ENCODE measurements around the gene RHBDL1. TPM values are rescaled to one million over a fixed set of nuclear protein-coding genes. Genes with fewer than 3 reads are reported as not detected.
A peak's percentile ranks its signal among the peaks of the same experiment; 100 is the strongest.
"Not testable (repeated sequence)": the region's sequence is repeated elsewhere in the genome, so short reads cannot be mapped to it uniquely, and the experiment has no call there.

RHBDL1 gene
- total RNA-seq, 1 donor: 1.3 TPM

DNA sequence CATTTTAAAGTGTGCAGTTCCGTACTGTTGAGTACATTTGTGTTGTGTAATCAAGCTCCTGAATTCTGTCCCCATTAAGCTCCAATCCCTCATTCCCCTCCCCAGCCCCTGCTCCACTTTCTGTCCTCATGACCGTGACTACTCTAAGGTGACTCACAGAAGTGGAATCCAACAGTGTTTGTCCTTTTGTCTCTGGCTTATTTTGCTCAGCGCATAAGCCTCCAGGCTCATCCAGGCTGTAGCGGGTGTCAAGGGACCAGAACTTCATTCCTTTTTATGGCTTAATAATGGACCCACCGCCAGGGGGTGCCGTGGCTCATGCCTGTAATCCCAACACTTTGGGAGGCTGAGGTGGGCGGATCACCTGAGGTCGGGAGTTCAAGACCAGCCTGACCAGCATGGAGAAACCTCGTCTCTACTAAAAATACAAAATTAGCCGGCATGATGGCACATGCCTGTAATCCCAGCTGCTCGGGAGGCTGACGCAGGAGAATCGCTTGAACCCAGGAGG is 37.3 kb downstream of the RHBDL1 start:
- H3K4me3 ChIP-seq (ENCODE audit: low read depth, low read length): not testable (repeated sequence)
- DNase-seq (ENCODE audit: low read depth): peak; percentile 94
- TF ChIP-seq CTCF (IDR thresholded peaks at IDR 0.05; ENCODE audit: insufficient read depth, low read depth, low read length): peak; percentile 55

DNA sequence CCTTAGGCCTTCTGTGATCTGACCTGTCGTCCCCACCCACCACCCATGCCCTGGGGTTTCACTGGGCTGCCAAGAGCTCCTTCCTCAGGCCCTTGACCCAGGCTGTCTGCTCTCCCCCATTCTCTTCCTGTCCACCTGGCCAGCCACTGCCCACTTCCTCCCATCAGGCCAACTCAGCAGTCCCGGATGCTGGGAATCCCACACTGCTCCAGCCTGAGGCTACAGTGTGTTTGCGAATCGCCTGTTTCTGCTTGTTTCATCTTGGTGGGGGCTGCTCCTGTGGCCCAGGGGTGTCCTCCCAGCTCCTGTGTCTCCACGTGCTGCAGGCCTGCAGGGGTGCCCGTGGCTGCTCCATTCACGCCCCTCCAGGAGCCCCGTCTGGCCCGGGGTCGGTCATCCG is 38.6 kb downstream of the RHBDL1 start:
- no peak for DNase-seq (ENCODE audit: low read depth)
- no peak for TF ChIP-seq CTCF (IDR thresholded peaks at IDR 0.05; ENCODE audit: insufficient read depth, low read depth, low read length)
- no peak overlapping the region for H3K4me3 ChIP-seq (ENCODE audit: low read depth, low read length)

- no peak for TF ChIP-seq CTCF (IDR thresholded peaks at IDR 0.05; ENCODE audit: insufficient read depth, low read depth, low read length)
- peak; percentile 87 for DNase-seq (ENCODE audit: low read depth)
- H3K4me3 ChIP-seq (ENCODE audit: low read depth, low read length): peak within 1 kb of the TSS; percentile 66
Measured at GRCh38 chr16:714558-715476, 39.3 kb downstream of the RHBDL1 start, which contains the start of gene METRN. Gene METRN (plus strand): TSS chr16:715118. CDS start chr16:715290, 172 bp downstream.

DNA sequence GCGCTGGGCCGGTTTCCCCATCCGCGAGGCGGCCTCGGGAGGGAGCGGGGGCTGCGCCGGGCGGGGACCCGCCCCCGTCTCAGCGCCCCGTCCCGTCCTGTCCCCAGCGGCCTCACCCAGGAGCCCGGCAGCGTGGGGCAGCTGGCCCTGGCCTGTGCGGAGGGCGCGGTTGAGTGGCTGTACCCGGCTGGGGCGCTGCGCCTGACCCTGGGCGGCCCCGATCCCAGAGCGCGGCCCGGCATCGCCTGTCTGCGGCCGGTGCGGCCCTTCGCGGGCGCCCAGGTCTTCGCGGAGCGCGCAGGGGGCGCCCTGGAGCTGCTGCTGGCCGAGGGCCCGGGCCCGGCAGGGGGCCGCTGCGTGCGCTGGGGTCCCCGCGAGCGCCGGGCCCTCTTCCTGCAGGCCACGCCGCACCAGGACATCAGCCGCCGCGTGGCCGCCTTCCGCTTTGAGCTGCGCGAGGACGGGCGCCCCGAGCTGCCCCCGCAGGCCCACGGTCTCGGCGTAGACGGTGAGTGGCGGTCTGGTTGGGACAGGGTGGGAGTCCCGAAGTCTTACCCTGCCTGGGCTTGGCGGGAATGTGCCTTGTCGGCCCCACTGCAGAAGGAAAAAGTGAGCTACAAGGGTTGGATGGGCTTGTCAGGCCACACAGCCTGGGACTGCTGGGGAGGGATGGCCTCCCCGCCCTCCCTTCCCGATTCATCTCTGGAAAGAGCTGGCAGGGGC is 40.2 kb downstream of the RHBDL1 start:
- DNase-seq (ENCODE audit: low read depth): peak; percentile 27
- TF ChIP-seq CTCF (IDR thresholded peaks at IDR 0.05; ENCODE audit: insufficient read depth, low read depth, low read length): no peak
- peak overlapping the region; percentile 66 for H3K4me3 ChIP-seq (ENCODE audit: low read depth, low read length)

DNA sequence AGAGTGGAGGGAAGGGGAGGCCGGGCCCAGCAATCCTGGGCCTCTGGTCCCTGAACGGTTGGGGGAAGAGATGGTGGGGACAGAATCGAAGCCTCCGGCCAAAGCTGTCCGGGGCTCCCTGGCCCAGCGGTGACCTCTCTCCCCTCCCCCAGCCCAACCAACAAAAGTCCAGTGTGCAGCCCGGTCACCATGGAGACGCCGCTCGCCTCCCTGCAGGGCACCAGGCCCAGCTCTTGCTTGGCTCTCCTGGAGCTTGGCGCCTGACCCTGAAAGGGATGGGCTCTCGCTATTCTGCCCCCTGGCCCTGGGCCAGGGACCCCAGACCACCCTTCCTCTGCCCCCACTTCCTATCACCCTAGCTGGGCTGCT is 40.7 kb downstream of the RHBDL1 start:
- DNase-seq (ENCODE audit: low read depth): peak; percentile 31
- H3K4me3 ChIP-seq (ENCODE audit: low read depth, low read length): peak overlapping the region; percentile 55
- TF ChIP-seq CTCF (IDR thresholded peaks at IDR 0.05; ENCODE audit: insufficient read depth, low read depth, low read length): no peak

DNA sequence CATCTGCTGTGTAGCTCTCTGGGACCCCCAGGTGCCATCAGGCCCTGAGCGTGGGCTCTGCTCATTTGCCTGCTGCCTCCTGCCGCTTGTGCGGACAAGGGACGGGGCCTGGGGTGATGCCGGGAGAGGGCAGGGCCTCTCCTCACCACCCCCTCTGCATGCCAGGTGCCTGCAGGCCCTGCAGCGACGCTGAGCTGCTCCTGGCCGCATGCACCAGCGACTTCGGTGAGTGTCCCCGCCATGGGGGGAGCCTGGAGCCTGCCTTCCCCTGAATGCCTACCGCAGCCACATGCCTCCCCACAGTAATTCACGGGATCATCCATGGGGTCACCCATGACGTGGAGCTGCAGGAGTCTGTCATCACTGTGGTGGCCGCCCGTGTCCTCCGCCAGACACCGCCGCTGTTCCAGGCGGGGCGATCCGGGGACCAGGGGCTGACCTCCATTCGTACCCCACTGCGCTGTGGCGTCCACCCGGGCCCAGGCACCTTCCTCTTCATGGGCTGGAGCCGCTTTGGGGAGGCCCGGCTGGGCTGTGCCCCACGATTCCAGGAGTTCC is 41.4 kb downstream of the RHBDL1 start:
- no peak overlapping the region for H3K4me3 ChIP-seq (ENCODE audit: low read depth, low read length)

More for the DNA sequence above, 41.4 kb downstream of the RHBDL1 start:
- TF ChIP-seq CTCF (IDR thresholded peaks at IDR 0.05; ENCODE audit: insufficient read depth, low read depth, low read length): no peak
- no peak for DNase-seq (ENCODE audit: low read depth)
